ENCODE data around the gene GATA6. TPM values are rescaled to one million over a fixed set of nuclear protein-coding genes. Genes with fewer than 3 reads are reported as not detected.

The GATA6 gene
- total and polyA plus RNA-seq, 2 of the 13 experiments (the other 11 are each of a cell fraction or from before 2014, with no cell fraction given): 0.84 to 3.2 TPM

DNA sequence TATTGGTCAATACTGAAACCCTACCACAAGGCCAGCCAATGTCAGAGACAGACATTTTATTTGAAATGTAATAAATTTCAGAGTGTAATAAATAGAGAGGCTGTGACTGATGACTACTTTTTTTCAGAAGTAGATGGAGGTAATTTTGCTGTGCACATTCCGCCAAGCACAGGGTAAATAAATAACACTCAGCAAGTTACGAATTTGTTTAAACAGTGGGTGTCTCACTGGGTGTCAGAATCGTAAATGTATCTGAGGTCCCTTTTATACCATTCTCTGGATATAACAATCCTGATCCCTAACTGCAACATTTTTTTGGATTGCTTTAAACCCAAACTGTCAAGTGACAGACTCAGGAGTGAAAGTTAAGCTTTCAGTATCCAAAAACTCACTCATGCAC, 74.1 kb downstream of the GATA6 start:
- no TSS peak for BruUV-seq (replicated peaks)
- Histone ChIP-seq H4K20me1 (ENCODE audit: insufficient read depth, low read length) (no peaks in the 10 kb centered on the region), H3K27me3 (ENCODE audit: control insufficient read depth in 1 of 2, insufficient read depth in 2 of 2, low read length in 2 of 2) (peaks cover 0 to 5% of the 10 kb centered on the region in 2 experiments; a peak in 2 of 5 replicates), H3K4me2 (ENCODE audit: low read depth, low read length) (no peak overlapping the region), H3K4me1 (ENCODE audit: insufficient read depth, low read length) (peaks cover 23% of the 10 kb centered on the region), H3K9me3 (ENCODE audit: low read length) (no peaks in the 10 kb centered on the region), H3K79me2 (ENCODE audit: insufficient read depth, low read length) (no peaks in the 10 kb centered on the region), H3K4me3 (replicated peaks in 1 of 3; ENCODE audit: insufficient read depth in 1 of 3, low read depth in 2 of 3, low read length in 3 of 3) (no peak overlapping the region), H3K27ac (ENCODE audit: extremely low read length, insufficient read depth, low read length) (no peak overlapping the region), H3K9ac (ENCODE audit: insufficient read depth, low read depth, low read length) (no peak overlapping the region), H2AFZ (ENCODE audit: low read length) (no peak overlapping the region), H3K36me3 (replicated peaks in 1 of 2; ENCODE audit: control insufficient read depth in 1 of 2, insufficient read depth in 2 of 2, low read length in 2 of 2) (no peaks in the 10 kb centered on the region)
- no peak for DNase-seq (ENCODE audit: low spot score)
- ChIA-PET POLR2A (no interaction called here), CTCF (ENCODE audit: low intra/inter-chr PET ratio, low total read pairs) (no interaction called here)
- intact Hi-C loops (cut with micrococcal nuclease; ENCODE audit: unreplicated experiment): no loop called here
- no peak for FAIRE-seq
- in situ Hi-C loops (cut with HindIII; ENCODE audit: extremely low pct_ligation_motif_present, low pct_unique_long_range_greater_than_20kb): no loop called here
- no peak for ATAC-seq
- WGBS (ENCODE audit: low lambda C conversion rate): 6% methylated on average over 3 of the region's 3 CpGs
- TF ChIP-seq IKZF4 (CRISPR knock-in tag; IDR thresholded peaks at IDR 0.05; ENCODE audit: borderline replicate concordance, low read depth, not compliant biosample characterization): no peak
- TF ChIP-seq HNRNPL (IDR thresholded peaks at IDR 0.05; ENCODE audit: low read depth, low read length): no peak
- TF ChIP-seq TMF1 (CRISPR knock-in tag; IDR thresholded peaks at IDR 0.05; ENCODE audit: low read depth): no peak
- no peak for TF ChIP-seq ONECUT2 (CRISPR knock-in tag; IDR thresholded peaks at IDR 0.05)
- TF ChIP-seq ZNF788 (CRISPR knock-in tag; IDR thresholded peaks at IDR 0.05; ENCODE audit: borderline replicate concordance): no peak
- TF ChIP-seq NCOA2 (CRISPR knock-in tag; IDR thresholded peaks at IDR 0.05): no peak
- no peak for TF ChIP-seq RXRB (CRISPR knock-in tag; IDR thresholded peaks at IDR 0.05; ENCODE audit: borderline replicate concordance)
- TF ChIP-seq DNMT1 (CRISPR knock-in tag; IDR thresholded peaks at IDR 0.05): no peak
- TF ChIP-seq, protein P1, sequence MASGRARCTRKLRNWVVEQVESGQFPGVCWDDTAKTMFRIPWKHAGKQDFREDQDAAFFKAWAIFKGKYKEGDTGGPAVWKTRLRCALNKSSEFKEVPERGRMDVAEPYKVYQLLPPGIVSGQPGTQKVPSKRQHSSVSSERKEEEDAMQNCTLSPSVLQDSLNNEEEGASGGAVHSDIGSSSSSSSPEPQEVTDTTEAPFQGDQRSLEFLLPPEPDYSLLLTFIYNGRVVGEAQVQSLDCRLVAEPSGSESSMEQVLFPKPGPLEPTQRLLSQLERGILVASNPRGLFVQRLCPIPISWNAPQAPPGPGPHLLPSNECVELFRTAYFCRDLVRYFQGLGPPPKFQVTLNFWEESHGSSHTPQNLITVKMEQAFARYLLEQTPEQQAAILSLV (CRISPR knock-in tag; IDR thresholded peaks at IDR 0.05; ENCODE audit: borderline replicate concordance): no peak
- TF ChIP-seq RAD51 (IDR thresholded peaks at IDR 0.05; ENCODE audit: borderline replicate concordance): no peak
- TF ChIP-seq AKAP8 (CRISPR knock-in tag; IDR thresholded peaks at IDR 0.05): no peak
- no peak for TF ChIP-seq ZBTB8A (CRISPR knock-in tag; IDR thresholded peaks at IDR 0.05; ENCODE audit: borderline replicate concordance, low read depth)
- TF ChIP-seq, protein P2, sequence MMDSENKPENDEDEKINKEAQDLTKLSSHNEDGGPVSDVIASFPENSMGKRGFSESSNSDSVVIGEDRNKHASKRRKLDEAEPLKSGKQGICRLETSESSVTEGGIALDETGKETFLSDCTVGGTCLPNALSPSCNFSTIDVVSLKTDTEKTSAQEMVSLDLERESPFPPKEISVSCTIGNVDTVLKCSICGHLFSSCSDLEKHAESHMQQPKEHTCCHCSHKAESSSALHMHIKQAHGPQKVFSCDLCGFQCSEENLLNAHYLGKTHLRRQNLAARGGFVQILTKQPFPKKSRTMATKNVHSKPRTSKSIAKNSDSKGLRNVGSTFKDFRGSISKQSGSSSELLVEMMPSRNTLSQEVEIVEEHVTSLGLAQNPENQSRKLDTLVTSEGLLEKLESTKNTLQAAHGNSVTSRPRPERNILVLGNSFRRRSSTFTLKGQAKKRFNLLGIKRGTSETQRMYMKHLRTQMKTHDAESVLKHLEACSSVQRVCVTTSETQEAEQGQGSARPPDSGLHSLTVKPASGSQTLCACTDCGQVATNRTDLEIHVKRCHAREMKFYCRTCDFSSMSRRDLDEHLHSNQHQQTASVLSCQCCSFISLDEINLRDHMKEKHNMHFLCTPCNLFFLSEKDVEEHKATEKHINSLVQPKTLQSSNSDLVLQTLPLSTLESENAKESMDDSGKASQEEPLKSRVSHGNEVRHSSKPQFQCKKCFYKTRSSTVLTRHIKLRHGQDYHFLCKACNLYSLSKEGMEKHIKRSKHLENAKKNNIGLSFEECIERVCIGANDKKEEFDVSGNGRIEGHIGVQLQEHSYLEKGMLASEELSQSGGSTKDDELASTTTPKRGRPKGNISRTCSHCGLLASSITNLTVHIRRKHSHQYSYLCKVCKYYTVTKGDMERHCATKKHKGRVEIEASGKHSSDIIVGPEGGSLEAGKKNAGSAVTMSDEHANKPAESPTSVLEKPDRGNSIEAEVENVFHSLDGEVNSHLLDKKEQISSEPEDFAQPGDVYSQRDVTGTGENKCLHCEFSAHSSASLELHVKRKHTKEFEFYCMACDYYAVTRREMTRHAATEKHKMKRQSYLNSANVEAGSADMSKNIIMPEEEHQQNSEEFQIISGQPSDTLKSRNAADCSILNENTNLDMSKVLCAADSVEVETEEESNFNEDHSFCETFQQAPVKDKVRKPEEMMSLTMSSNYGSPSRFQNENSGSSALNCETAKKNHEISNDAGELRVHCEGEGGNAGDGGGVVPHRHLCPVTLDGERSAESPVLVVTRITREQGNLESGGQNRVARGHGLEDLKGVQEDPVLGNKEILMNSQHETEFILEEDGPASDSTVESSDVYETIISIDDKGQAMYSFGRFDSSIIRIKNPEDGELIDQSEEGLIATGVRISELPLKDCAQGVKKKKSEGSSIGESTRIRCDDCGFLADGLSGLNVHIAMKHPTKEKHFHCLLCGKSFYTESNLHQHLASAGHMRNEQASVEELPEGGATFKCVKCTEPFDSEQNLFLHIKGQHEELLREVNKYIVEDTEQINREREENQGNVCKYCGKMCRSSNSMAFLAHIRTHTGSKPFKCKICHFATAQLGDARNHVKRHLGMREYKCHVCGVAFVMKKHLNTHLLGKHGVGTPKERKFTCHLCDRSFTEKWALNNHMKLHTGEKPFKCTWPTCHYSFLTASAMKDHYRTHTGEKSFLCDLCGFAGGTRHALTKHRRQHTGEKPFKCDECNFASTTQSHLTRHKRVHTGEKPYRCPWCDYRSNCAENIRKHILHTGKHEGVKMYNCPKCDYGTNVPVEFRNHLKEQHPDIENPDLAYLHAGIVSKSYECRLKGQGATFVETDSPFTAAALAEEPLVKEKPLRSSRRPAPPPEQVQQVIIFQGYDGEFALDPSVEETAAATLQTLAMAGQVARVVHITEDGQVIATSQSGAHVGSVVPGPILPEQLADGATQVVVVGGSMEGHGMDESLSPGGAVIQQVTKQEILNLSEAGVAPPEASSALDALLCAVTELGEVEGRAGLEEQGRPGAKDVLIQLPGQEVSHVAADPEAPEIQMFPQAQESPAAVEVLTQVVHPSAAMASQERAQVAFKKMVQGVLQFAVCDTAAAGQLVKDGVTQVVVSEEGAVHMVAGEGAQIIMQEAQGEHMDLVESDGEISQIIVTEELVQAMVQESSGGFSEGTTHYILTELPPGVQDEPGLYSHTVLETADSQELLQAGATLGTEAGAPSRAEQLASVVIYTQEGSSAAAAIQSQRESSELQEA (CRISPR knock-in tag; IDR thresholded peaks at IDR 0.05; ENCODE audit: not compliant biosample characterization): no peak
- no peak for TF ChIP-seq ZNF460 (CRISPR knock-in tag; IDR thresholded peaks at IDR 0.05; ENCODE audit: borderline replicate concordance)
- no peak for TF ChIP-seq XRCC5 (optimal IDR thresholded peaks at IDR 0.05; ENCODE audit: low read length)
- TF ChIP-seq ZFAT (CRISPR knock-in tag; conservative IDR thresholded peaks at IDR 0.05): no peak
